ENCODE data around the gene KLHL29. TPM values are rescaled to one million over a fixed set of nuclear protein-coding genes. Genes with fewer than 3 reads are reported as not detected.

KLHL29 gene
- polyA plus RNA-seq, 1 donor from 2014 or later = 42.4 TPM

GRCh38 chr2:23662941-23663920 lies 278.3 kb downstream of the KLHL29 start:
- no peak for TF ChIP-seq EZH2 (IDR thresholded peaks at IDR 0.05; ENCODE audit: borderline replicate concordance, insufficient read depth, low read length, poor library complexity, severe bottlenecking)
- TF ChIP-seq POLR2AphosphoS5 (IDR thresholded peaks at IDR 0.05) = no peak
- no peak for TF ChIP-seq MXI1 (conservative IDR thresholded peaks at IDR 0.05; ENCODE audit: poor library complexity, severe bottlenecking)
- TF ChIP-seq RAD21 (conservative IDR thresholded peaks at IDR 0.05) = no peak
- TF ChIP-seq TAF1 (IDR thresholded peaks at IDR 0.05; ENCODE audit: low read depth) = no peak
- no peak for TF ChIP-seq EP300 (conservative IDR thresholded peaks at IDR 0.05; ENCODE audit: poor library complexity, severe bottlenecking)
- no peak for TF ChIP-seq REST (IDR thresholded peaks at IDR 0.05; ENCODE audit: borderline replicate concordance)
- no peak for TF ChIP-seq CTCF (IDR thresholded peaks at IDR 0.05; ENCODE audit: poor library complexity, severe bottlenecking)
- no peak for TF ChIP-seq SMC3 (conservative IDR thresholded peaks at IDR 0.05; ENCODE audit: poor library complexity)
- Histone ChIP-seq H3K4me3 (ENCODE audit: low read length) (no peak overlapping the region), H3K27ac (ENCODE audit: low read length) (no peak overlapping the region), H3K9me2 (ENCODE audit: insufficient read depth, low read length) (no peaks in the 10 kb centered on the region), H3K9me3 (ENCODE audit: low read length) (no peaks in the 10 kb centered on the region), H3K36me3 (ENCODE audit: insufficient read depth, low read length) (no peaks in the 10 kb centered on the region), H3K27me3 (ENCODE audit: insufficient read depth, low read depth, low read length) (no peaks in the 10 kb centered on the region), H3K4me2 (ENCODE audit: low read length) (no peak overlapping the region), H2AFZ (ENCODE audit: low read depth, low read length) (no peak overlapping the region), H3K79me2 (replicated peaks; ENCODE audit: insufficient read depth, low read length) (no peaks in the 10 kb centered on the region), H3F3A (ENCODE audit: insufficient read depth, low read length, poor library complexity, severe bottlenecking) (no peaks in the 10 kb centered on the region), H4K20me1 (ENCODE audit: insufficient read depth) (no peaks in the 10 kb centered on the region), H3K9ac (ENCODE audit: low read length) (no peak overlapping the region)

GRCh38 chr2:23664066-23664788 lies 279.2 kb downstream of the KLHL29 start:
- Histone ChIP-seq H3K9me2 (ENCODE audit: insufficient read depth, low read length) (no peaks in the 10 kb centered on the region), H3K36me3 (ENCODE audit: insufficient read depth, low read length) (no peaks in the 10 kb centered on the region), H4K20me1 (ENCODE audit: insufficient read depth) (no peaks in the 10 kb centered on the region), H3K9ac (ENCODE audit: low read length) (no peak overlapping the region), H3K4me2 (ENCODE audit: low read length) (no peak overlapping the region), H3K27me3 (ENCODE audit: insufficient read depth, low read depth, low read length) (no peaks in the 10 kb centered on the region), H3K27ac (ENCODE audit: low read length) (no peak overlapping the region), H3K9me3 (ENCODE audit: low read length) (no peaks in the 10 kb centered on the region), H3F3A (ENCODE audit: insufficient read depth, low read length, poor library complexity, severe bottlenecking) (no peaks in the 10 kb centered on the region), H2AFZ (ENCODE audit: low read depth, low read length) (no peak overlapping the region), H3K4me3 (ENCODE audit: low read length) (no peak overlapping the region), H3K79me2 (replicated peaks; ENCODE audit: insufficient read depth, low read length) (no peaks in the 10 kb centered on the region)
- TF ChIP-seq MXI1 (conservative IDR thresholded peaks at IDR 0.05; ENCODE audit: poor library complexity, severe bottlenecking) (no peak), EP300 (conservative IDR thresholded peaks at IDR 0.05; ENCODE audit: poor library complexity, severe bottlenecking) (no peak), SMC3 (conservative IDR thresholded peaks at IDR 0.05; ENCODE audit: poor library complexity) (no peak)
